Measurements from ENCODE around the gene CEMIP. TPM values are rescaled to one million over a fixed set of nuclear protein-coding genes. Genes with fewer than 3 reads are reported as not detected.

CEMIP gene
- total RNA-seq, 2 donors from 2014 or later = 1.1 to 1.2 TPM

- H3K4me3 ChIP-seq = no peak overlapping the region
- no peak for ATAC-seq (ENCODE audit: insufficient number of reproducible peaks, low FRiP score, low read depth)
- DNase-seq (ENCODE audit: low spot score) = no peak
- peaks cover 0 to 10% of the 10 kb centered on the region in 2 donors for H3K4me1 ChIP-seq (ENCODE audit: control insufficient read depth in 1 of 2, low read depth in 2 of 2)
- H3K27me3 ChIP-seq (replicated peaks; ENCODE audit: insufficient read depth) = no peaks in the 10 kb centered on the region
- H3K27ac ChIP-seq = no peak overlapping the region
- H3K36me3 ChIP-seq = no peaks in the 10 kb centered on the region
- TF ChIP-seq CTCF (IDR thresholded peaks at IDR 0.05) = no peak
- no peaks in the 10 kb centered on the region for H3K9me3 ChIP-seq
Observed at GRCh38 chr15:80895091-80895490, 115.9 kb downstream of the CEMIP start.

GRCh38 chr15:80895965-80896364, 116.8 kb downstream of the CEMIP start:
- H3K27ac ChIP-seq = no peak overlapping the region
- no peak for TF ChIP-seq CTCF (IDR thresholded peaks at IDR 0.05)
- ATAC-seq (ENCODE audit: insufficient number of reproducible peaks, low FRiP score, low read depth) (no peak), DNase-seq (ENCODE audit: low spot score) (no peak)
- no peaks in the 10 kb centered on the region for H3K9me3 ChIP-seq
- no peak overlapping the region for H3K4me3 ChIP-seq
- peaks cover 0 to 5% of the 10 kb centered on the region in 2 donors for H3K4me1 ChIP-seq (ENCODE audit: control insufficient read depth in 1 of 2, low read depth in 2 of 2)
- no peaks in the 10 kb centered on the region for H3K27me3 ChIP-seq (replicated peaks; ENCODE audit: insufficient read depth)
- H3K36me3 ChIP-seq = no peaks in the 10 kb centered on the region

GRCh38 chr15:80898040-80898439, 118.9 kb downstream of the CEMIP start:
- H3K4me3 ChIP-seq = no peak overlapping the region
- DNase-seq (ENCODE audit: low spot score) = no peak
- H3K4me1 ChIP-seq (ENCODE audit: control insufficient read depth in 1 of 2, low read depth in 2 of 2) = no peaks in the 10 kb centered on the region
- no peak for ATAC-seq (ENCODE audit: insufficient number of reproducible peaks, low FRiP score, low read depth)
- no peak overlapping the region for H3K27ac ChIP-seq
- TF ChIP-seq CTCF (IDR thresholded peaks at IDR 0.05) = no peak
- H3K9me3 ChIP-seq = no peaks in the 10 kb centered on the region
- H3K36me3 ChIP-seq = no peaks in the 10 kb centered on the region
- H3K27me3 ChIP-seq (replicated peaks; ENCODE audit: insufficient read depth) = no peaks in the 10 kb centered on the region

- Histone ChIP-seq H3K9me3 (no peaks in the 10 kb centered on the region), H3K27ac (no peak overlapping the region), H3K4me1 (ENCODE audit: control insufficient read depth in 1 of 2, low read depth in 2 of 2) (no peaks in the 10 kb centered on the region), H3K36me3 (no peaks in the 10 kb centered on the region), H3K27me3 (replicated peaks; ENCODE audit: insufficient read depth) (no peaks in the 10 kb centered on the region), H3K4me3 (no peak overlapping the region)
- ATAC-seq (ENCODE audit: insufficient number of reproducible peaks, low FRiP score, low read depth) (no peak), DNase-seq (ENCODE audit: low spot score) (no peak)
- no peak for TF ChIP-seq CTCF (IDR thresholded peaks at IDR 0.05)
Observed at GRCh38 chr15:80902298-80902801, 123.2 kb downstream of the CEMIP start.

- no peaks in the 10 kb centered on the region for H3K27me3 ChIP-seq (replicated peaks; ENCODE audit: insufficient read depth)
- no peaks in the 10 kb centered on the region for H3K4me1 ChIP-seq (ENCODE audit: control insufficient read depth in 1 of 2, low read depth in 2 of 2)
- peaks cover 3% of the 10 kb centered on the region for H3K36me3 ChIP-seq
- no peaks in the 10 kb centered on the region for H3K9me3 ChIP-seq
- ATAC-seq (ENCODE audit: insufficient number of reproducible peaks, low FRiP score, low read depth) (no peak), DNase-seq (ENCODE audit: low spot score) (no peak)
- TF ChIP-seq CTCF (IDR thresholded peaks at IDR 0.05) = no peak
- H3K27ac ChIP-seq = no peak overlapping the region
- H3K4me3 ChIP-seq = no peak overlapping the region
Observed at GRCh38 chr15:80904998-80905397, 125.8 kb downstream of the CEMIP start.

All from thoracic aorta (tissue), 2 donors.